Ramos (cell line): ENCODE measurements around the gene CNP.
"Not testable (repeated sequence)": the region's sequence is repeated elsewhere in the genome, so short reads cannot be mapped to it uniquely, and the experiment has no call there.

ENCODE experiments used
- in situ Hi-C: fragments of 300-500 bp; cut with MboI; formaldehyde crosslinking; loops from one replicate; pipeline ENCODE4 v1.14.3; 2022; ENCODE audit warnings: low sequenced_read_pairs; ENCODE audit not compliant: unreplicated experiment

CNP gene

DNA sequence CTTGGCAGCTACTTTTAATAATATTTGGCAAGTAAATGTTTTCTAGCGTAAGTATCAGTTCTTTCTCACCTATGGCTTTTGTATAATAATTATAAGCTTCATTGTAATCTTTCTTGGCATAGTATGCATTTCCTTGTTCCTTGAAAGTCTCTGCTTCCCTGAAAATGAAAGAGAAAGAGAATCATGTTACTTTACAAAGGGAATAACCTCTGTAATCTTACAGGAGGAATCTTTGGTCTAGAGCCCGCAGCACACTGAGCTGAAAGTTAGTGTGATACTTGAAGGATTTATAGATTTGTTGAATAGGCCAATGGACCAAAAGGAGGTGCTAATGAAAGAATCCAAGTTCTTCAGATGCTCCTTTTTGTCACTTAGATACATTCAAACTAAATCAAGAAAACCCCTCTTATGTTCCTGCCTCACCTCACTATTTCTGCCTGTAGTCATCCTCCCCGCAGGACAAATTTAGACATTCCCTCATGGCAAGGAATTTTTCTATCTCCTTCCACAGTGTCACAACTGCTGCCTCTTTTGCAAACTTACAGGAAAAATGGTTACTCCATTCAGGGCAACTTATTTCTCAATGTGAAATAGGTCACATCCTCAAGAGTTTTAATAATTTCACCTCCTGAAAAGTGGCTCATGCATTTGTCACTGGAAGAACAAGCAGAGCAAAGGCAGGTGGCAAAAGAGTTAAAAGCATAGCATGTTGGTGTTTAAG, 34.0 kb downstream of the CNP start:
- in situ Hi-C loops = no loop called here

DNA sequence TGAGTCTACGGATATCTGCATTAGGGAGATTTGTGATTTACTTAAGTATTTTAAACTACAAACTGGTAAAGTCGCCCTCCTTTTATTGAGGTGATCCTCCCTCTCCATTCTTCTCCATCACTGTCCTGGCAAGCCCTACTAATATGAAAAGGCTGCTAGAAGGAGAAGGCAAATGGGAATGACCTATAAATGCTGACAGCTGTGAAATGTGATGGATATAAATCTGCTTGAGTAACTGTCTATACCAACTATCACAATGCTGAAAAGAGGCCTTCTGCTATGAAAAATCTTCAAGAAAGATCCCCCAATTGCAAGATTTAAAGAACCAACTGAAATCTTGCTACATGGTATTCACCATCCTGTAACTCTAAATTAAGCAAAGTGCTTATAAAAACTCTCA, 35.1 kb downstream of the CNP start:
- in situ Hi-C loops = no loop called here

DNA sequence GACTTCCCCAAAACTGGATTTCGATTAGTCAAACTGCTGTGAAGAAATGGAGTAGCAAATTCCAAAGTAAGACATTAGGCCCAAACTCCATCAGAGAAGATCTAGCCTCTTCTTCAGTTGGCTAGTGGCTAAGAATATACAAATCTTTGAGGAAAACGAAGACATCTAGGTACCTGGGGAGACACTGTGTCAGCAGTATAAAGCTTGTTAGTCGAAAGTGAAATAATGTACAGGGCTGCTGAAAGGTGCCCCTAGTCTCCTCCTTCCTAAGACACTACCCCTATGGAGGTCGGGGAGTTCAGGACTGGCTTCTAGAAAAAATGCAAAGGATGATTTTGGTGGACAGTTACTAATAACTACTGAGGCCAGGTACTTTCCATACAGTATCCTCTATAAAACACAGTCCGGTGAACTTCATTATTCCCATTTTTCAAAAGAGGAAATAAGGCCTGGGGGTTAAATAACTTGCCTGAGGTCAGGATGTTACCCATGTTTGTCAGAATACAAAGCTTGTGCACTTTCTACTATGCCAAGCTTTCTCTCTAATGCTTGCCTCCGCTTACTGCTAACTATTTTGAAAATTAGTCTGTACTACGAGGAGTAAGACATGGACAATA, 35.7 kb downstream of the CNP start:
- in situ Hi-C loops = no loop called here

DNA sequence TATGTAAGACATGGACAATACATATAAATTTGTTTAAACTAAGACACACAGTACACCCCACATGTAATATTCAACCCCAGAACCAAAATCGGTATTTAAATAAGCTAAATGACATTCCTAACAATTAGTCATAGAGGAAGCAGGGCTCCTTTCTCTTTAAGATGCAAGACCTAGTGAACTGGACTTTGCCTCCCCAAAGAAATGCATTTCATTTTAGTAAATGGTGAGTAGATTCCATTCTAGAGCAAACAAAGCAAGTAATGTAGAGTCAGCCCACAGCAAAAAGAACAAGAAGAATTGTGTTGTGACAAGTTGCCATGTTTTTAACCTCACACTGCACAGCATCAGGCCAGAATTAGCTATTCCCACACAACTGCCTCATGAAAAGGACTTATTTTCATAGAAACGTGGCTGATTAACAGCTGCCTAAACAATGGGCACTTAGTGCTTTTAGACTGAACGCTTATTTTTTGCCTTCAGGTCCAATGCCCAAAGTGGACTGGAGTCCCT, 36.3 kb downstream of the CNP start:
- in situ Hi-C loops = no loop called here

DNA sequence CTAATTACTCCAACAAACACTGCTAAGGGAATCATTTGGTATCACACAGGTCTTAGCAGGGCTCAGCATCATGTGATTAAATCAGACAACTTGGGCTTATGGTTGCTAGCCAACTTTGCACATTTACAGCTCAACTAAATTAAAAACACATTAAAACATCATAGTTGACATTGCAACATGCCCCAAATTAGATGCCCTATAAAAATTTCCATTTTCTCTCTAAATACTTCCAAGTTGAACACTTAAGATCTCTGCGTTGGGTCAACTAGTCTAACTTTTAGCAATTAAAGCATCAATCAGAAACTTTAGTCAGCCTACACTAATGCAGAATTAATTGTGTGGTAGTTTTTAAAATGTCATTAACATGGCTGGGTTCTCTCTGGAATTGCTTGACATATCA, 38.6 kb downstream of the CNP start:
- in situ Hi-C loops = no loop called here

DNA sequence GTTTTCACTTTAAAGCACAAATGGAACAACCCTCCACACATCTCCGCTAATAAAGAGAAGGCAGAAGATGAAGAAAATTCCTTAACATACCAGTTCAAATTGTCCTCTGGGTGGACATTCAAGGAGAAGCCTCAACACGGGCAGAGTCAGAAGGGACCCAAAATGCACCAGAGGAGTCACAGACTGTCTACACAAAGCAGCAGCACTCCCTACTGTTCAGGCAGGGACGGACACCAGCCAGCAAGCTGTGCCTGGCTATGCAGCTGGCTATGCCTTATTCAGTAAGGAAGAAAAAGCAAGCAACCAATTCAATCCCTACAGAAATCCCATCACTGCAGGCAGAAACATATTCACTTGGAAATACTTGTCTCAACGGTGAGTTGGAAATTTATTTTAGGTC, 42.6 kb downstream of the CNP start:
- in situ Hi-C loops = no loop called here

DNA sequence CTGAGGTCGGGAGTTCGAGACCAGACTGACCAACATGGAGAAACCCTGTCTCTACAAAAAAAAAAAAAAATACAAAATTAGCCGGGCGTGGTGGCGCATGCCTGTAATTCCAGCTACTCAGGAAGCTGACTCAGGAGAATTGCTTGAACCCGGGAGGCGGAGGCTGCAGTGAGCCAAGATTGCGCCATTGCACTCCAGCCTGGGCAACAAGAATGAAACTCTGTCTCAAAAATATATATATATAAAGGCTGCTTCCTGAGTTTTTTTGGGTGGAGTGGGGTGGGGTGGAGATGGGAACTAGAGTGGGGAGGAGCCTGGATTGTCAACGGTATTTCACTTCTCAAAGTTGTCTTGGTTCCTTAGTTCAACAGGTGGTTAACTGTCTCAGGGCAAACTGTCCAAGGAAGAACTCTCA, 43.7 kb downstream of the CNP start:
- in situ Hi-C loops = not testable (repeated sequence)

DNA sequence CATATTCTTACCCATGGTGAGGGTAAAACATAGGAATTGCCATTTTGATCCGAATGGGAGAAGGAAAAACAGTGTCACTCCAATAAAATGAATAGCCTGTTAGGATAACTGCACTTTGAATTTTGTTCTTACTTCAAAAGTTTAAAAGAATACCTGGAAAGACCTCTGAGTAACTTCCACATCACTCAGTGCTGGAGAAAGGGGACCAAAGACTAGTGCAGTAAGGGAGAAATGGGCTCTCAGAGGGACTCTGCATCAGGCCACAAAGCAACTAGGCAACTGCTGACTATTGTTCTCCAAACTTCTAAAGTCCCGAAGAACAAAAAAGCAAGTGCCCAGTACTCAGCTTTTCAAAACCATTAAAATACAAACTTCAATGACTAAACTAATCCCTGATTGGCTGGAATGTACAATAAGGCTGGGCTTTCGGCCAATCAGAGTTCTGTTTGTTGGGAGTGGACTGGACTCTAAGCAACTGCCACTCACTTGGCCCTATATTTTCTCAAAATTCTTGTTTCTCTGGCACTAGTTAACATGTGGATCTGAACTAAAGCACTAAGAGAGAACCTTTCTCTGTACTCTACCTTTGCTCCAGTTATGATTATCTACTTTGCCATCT, 44.4 kb downstream of the CNP start:
- in situ Hi-C loops = no loop called here

DNA sequence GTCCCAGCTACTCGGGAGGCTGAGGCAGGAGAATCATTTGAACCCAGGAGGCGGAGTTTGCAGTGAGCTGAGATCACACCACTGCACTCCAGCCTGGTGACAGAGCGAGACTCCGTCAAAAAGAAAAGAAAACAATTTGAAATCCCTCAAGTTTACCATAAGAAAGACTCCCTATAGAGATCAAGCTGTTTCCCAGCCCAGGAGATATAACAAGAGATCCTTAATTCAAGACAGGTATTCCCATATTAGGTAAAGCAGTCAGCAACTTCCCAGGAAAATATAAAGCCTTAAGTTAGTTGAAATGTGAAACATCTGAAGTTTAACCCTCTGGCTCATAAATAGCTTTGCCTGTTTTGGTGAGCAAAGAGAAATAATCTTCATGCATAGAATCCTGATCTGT, 45.8 kb downstream of the CNP start:
- in situ Hi-C loops = not testable (repeated sequence)

DNA sequence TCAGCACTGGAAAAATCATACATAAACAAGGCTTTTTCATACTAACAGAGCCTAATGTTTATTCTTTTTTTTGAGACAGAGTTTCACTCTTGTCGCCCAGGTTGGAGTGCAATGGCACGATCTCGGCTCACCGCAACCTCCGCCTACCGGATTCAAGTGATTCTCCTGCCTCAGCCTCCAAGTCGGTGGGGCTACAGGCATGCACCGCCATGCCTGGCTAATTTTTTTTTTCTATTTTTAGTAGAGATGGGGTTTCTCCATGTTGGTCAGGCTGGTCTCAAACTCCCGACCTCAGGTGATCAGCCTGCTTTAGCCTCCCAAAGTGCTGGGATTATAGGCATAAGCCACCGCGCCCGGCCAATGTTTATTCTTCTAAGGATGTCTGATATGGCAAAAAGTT, 47.1 kb downstream of the CNP start:
- in situ Hi-C loops = not testable (repeated sequence)

DNA sequence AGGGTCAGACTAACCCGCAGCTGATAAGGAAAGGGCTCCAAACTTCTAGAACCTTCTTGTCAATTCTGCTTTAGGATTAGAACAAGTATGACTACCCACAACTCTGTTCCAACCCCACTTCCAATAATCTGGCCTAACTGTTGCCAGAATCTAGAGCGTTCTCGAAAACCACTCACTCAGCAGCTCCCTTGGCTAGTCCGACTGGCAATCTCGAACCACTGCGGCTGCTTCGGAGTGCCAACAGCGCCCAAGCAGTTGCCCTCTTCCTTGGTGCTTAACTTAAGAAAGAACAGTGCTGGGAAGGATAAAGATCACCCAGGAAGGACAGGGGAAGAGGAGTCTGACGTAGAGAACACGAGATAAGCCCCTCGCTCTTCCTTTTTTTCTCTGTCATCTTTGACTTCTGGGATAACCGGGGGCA, 49.8 kb downstream of the CNP start:
- in situ Hi-C loops = no loop called here

DNA sequence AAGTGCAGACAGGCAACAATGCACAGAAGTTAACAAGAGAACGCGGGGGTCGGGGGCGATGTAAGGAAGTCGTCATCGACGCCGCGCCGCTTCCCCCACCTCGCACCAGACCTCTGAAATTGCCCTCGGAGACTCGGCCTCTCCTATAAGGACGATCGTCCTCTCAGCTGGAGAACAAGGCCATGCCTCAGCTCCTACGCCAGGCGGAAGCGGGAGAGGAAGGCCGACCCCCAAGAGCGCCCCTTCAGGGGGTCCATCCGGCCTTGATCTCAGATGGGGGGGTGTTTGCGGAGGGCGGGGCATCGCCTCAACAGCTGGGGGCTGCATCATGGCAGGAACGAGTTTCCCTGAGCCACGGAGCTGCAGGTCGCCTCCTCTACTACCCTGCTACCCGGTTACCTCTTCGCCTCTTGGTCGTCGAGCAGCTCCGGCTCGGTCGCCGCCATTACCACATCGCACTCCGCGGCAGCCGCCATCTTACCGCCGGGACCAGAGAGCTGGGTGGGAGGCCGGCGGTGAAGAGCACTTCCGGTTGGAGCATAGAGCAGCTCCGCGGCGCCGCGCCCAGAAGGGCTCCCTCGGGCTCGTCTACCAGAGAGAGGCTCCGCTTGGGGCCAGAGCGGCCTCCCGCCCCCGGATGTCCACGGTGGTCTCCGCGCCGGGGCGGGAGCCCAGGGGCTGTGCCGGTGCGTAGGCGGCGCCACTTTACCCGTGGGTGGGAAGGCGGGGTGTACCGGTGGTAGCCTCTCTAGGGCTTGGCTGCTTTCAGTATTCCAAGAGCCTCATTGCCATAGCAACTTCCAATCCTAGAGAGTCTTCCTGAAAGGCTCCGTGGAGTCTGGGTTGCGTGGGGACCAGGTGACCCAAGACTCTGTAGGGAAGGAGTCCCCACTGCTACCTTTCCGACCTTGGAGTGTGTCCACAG, 50.6 kb downstream of the CNP start, which contains the start of gene DNAJC7:
Gene DNAJC7 (minus strand): TSS at position 499 of the 925 bp plus-strand sequence. CDS start 23 bp downstream, at position 476.
- in situ Hi-C loops = no loop called here

DNA sequence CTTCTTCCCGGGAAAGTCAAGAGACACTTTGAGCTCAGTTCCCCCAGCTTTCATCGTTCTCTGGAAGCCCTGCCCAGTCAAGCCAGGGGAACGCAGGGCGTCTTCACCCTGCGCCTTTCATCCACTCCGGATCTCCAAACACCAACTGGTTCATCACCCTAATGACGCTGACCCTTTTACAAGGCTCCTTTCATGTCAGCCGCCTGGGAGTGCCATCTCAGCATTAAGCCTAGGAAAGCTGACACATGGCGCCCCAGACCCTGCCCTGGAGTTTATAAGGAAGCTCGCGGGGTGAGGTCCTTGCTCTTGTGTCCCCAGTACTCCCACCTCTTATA, 51.2 kb downstream of the CNP start:
- in situ Hi-C loops = no loop called here

DNA sequence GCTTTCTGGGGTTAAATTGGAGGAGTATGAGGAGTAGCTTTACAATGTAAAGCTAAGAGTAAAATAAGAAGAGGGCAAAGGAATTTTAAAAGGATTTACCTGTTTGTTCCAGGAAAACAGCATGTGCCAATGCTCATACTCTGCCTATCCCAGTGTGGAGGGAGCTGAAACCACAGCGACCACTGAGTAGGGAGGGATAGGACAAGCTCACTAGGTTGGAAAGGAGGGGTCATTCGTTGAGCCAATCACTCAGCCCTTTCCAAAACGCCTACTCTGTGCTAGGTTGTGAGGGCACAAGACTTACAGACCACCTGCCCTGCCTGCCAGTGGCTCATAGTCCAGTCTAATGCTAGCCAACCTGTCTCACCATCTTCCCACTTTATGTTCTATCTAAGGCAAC, 51.7 kb downstream of the CNP start:
- in situ Hi-C loops = no loop called here

DNA sequence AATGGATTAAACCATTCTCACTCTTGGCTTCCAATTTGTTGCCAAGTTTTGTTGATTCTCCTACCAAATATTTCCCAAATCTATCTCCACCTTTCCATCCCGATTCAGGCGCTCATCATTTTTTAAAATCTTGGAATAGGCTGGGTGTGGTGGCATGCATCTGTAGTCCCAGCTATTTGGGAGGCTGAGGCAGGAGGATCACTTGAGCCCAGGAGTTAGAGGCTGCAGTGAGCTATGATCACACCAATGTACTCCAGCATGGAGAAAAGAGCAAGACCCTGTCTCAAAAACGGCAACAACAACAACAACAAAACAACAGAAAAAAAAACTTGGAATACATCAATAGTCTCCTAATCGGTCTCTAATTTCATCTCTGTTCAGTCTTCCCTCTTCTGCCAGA, 52.4 kb downstream of the CNP start:
- in situ Hi-C loops = no loop called here

DNA sequence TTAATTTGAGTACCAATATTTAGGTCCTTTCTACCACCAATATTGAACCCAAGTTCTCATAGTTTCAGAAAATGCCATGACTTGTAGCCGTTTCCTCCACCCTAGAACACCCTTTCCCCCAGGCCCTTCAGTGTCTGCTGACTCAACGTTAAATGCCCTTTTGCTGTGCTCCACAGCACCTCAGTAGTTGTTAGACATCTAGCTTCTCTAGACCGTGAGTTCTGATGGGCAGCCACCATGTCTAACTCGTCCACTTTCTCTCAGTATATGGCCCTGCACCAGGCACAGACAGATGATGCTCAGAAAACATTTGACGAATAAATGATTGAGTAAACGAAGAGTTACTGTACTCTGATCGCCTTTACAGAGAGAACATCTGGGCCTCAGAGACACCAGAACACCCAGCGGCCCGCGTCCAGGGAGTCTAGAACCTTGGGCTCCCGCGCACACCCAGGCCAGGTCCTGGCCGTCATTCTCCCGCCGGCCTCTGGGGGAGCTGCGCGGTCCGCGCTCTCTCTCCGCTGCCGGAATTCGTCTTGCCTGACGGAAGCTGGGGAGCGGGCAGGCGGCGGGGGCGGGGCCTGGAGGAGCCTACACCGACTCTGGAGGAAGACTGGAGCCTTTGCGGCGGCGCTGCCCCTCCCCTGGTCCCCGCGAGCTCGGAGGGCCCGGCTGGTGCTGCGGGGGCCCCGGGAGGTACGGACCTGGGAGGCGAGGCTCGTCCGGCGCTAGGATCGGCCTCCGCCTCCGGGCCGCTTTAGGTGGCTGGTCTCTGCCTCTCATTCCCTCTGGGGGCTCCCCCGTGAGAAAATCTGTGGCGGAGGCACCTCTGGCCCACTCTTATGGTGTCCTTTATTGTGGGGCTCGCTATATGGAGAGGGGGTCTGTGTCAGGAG, 53.2 kb downstream of the CNP start, which contains the start of gene NKIRAS2:
Gene NKIRAS2 (plus strand): TSS at position 582 of the 896 bp plus-strand sequence. CDS start 1,488 bp downstream, outside the sequence.
- in situ Hi-C loops = loop anchor here (5.0 to 10.0 kb wide), 2 partner anchors 93 to 505 kb away; partner anchors contain the start of gene DHX58

DNA sequence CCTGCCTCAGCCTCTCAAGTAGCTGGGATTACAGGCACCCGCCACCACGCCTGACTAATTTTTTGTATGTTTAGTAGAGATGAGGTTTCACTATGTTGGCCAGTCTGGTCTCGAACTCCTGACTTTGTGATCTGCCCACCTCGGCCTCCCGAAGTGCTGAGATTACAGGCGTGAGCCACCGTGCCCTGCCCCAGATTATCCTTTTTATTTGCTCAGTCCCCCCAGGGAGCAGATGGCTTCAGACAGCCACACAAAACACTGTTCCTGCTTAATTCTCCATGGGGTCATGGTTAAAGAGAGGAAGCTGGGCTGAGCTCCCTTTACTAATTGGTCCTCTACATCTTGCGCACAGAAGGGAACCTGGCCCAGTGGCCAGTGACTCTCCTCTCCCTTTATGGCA, 54.2 kb downstream of the CNP start:
- in situ Hi-C loops = loop anchor here (5.0 to 10.0 kb wide), 2 partner anchors 91 to 504 kb away; partner anchors contain the start of gene DHX58

DNA sequence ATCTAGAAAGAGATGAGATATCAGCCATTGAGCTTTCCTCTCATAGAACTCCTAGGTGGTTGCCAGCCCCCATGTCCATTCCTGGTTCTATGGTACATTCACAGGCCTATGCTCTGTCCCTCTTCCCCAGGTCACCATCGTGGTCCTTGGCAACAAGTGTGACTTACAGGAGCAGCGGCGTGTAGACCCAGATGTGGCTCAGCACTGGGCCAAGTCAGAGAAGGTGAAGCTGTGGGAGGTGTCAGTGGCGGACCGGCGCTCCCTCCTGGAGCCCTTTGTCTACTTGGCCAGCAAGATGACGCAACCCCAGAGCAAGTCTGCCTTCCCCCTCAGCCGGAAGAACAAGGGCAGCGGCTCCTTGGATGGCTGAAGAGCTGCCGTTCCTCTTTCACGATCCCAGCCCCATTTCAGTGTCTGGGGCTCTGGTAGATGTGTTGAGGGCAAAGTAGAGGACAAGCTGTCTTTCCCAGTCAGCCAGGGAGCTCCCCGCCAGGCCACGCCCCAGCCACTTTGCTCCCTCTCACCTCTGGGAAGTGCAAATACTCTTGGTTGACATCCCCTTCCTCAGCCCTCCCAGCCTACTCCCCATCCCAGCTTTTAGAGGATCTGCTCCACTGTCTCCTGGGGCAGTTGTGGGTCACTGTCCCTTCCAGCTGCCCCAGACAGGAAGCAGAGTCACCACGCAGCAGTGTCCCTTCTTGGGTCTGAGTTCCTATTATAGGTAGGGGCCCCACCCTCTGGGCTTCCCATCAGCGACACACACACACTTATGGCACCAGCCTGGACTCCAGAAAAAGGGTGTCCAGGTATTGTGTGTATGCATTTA, 57.1 kb downstream of the CNP start:
- in situ Hi-C loops = loop anchor here (5.0 to 10.0 kb wide), 2 partner anchors 89 to 501 kb away; partner anchors contain the start of gene DHX58
